A673 (cell line): ENCODE results near the gene ZNF500.

Source experiments
- CTCF ChIP-seq: fragments of 300-800, 200-600 bp; sonication (generic); conservative IDR thresholded peaks from 2 replicates; pipeline ENCODE4 v1.5.1; 2017; ENCODE audit warnings: low read depth, mild to moderate bottlenecking, antibody characterized with exemption, low read length, moderate library complexity, mixed read lengths
- EZH2 ChIP-seq: fragments of 200-600 bp; sonication (generic); IDR thresholded peaks from 2 replicates; pipeline ENCODE4 v1.6.1; 2017; ENCODE audit warnings: borderline replicate concordance, low read depth, mild to moderate bottlenecking, mixed read lengths, antibody characterized with exemption, low read length; ENCODE audit not compliant: poor library complexity, severe bottlenecking

- TF ChIP-seq CTCF = no peak
- no peak for TF ChIP-seq EZH2
Observed at GRCh38 chr16:4811242-4811641, 44.3 kb upstream of the ZNF500 start.
